GM19467 (cell line): ENCODE measurements around the gene TRIM3.
"Not testable (repeated sequence)": the region's sequence is repeated elsewhere in the genome, so short reads cannot be mapped to it uniquely, and the experiment has no call there.

Experiments
- ATAC-seq: cut with Tn5 transposase; IDR thresholded peaks from one replicate; pipeline ENCODE4 v1.9.1; 2021; ENCODE audit warnings: mild to moderate bottlenecking, moderate library complexity; ENCODE audit not compliant: unreplicated experiment

Gene TRIM3

GRCh38 chr11:6473451-6474412 is at the start of gene TRIM3:
Gene TRIM3, minus strand, starts transcription at chr11:6473941. Its CDS starts 8,246 bp downstream, at chr11:6465695.
- peak; percentile 60 for ATAC-seq

GRCh38 chr11:6523253-6523652 is 49.5 kb upstream of the TRIM3 start:
- ATAC-seq, result no peak

GRCh38 chr11:6521946-6522345 is 48.2 kb upstream of the TRIM3 start:
- not testable (repeated sequence) for ATAC-seq

GRCh38 chr11:6520265-6520664 is 46.5 kb upstream of the TRIM3 start:
- ATAC-seq, result no peak

- no peak for ATAC-seq
Observed at GRCh38 chr11:6516865-6517264, 43.1 kb upstream of the TRIM3 start.

- ATAC-seq, result no peak
Observed at GRCh38 chr11:6505577-6506240, 32.0 kb upstream of the TRIM3 start.

GRCh38 chr11:6504166-6504565 is 30.4 kb upstream of the TRIM3 start:
- ATAC-seq, result no peak

- ATAC-seq, result no peak
Observed at GRCh38 chr11:6502382-6502781, 28.6 kb upstream of the TRIM3 start.

- ATAC-seq, result no peak
Observed at GRCh38 chr11:6498544-6498943, 24.8 kb upstream of the TRIM3 start.

- ATAC-seq, result no peak
Observed at GRCh38 chr11:6498121-6498520, 24.4 kb upstream of the TRIM3 start.

GRCh38 chr11:6497069-6497839 is 23.5 kb upstream of the TRIM3 start, which contains the start of gene DNHD1:
Gene DNHD1, plus strand, starts transcription at chr11:6497280. Its CDS starts 936 bp downstream, at chr11:6498216.
- no peak for ATAC-seq

- no peak for ATAC-seq
Observed at GRCh38 chr11:6489306-6489705, 15.6 kb upstream of the TRIM3 start.

- ATAC-seq, result no peak
Observed at GRCh38 chr11:6488821-6489220, 15.1 kb upstream of the TRIM3 start.

- ATAC-seq, result no peak
Observed at GRCh38 chr11:6488342-6488741, 14.6 kb upstream of the TRIM3 start.

- no peak for ATAC-seq
Observed at GRCh38 chr11:6486938-6487337, 13.2 kb upstream of the TRIM3 start.

- no peak for ATAC-seq
Observed at GRCh38 chr11:6486256-6486655, 12.5 kb upstream of the TRIM3 start.

- ATAC-seq, result no peak
Observed at GRCh38 chr11:6485661-6486060, 11.9 kb upstream of the TRIM3 start.

GRCh38 chr11:6483015-6483414 is 9.3 kb upstream of the TRIM3 start:
- no peak for ATAC-seq

GRCh38 chr11:6482441-6482840 is 8.7 kb upstream of the TRIM3 start:
- ATAC-seq, result no peak

- ATAC-seq, result no peak
Observed at GRCh38 chr11:6481924-6482275, 8.2 kb upstream of the TRIM3 start.
